Duodenal mucosa (tissue), 2 donors: ENCODE results near the gene PLXNA4.

Experiments used
- H3K27ac ChIP-seq: one replicate; pipeline ENCODE4 v1.7.0; 2013; ENCODE audit warnings: low read depth, low read length
- H3K27me3 ChIP-seq, 2 donors: one replicate each; pipeline ENCODE4 v1.7.0; 2013; ENCODE audit warnings: low read length in 2 of 2, control low read depth in 1 of 2; ENCODE audit not compliant: insufficient read depth in 2 of 2, control insufficient read depth in 1 of 2
- H3K36me3 ChIP-seq, 2 donors: one replicate each; pipeline ENCODE4 v1.7.0; 2013; ENCODE audit warnings: low read length in 2 of 2, control low read depth in 1 of 2; ENCODE audit not compliant: insufficient read depth in 2 of 2, control insufficient read depth in 1 of 2
- H3K4me1 ChIP-seq, 2 donors: one replicate each; pipeline ENCODE4 v1.7.0; 2013; ENCODE audit warnings: low read length in 2 of 2, control low read depth in 1 of 2; ENCODE audit not compliant: insufficient read depth in 2 of 2, control insufficient read depth in 1 of 2
- H3K4me3 ChIP-seq, 2 donors: one replicate each; pipeline ENCODE4 v1.7.0; 2013; ENCODE audit warnings: low read length in 2 of 2, low read depth in 1 of 2
- H3K9ac ChIP-seq, 2 donors: one replicate each; pipeline ENCODE4 v1.7.0; 2013; ENCODE audit warnings: low read length in 2 of 2, low read depth in 1 of 2
- H3K9me3 ChIP-seq, 2 donors: one replicate each; pipeline ENCODE4 v1.7.0; 2013; ENCODE audit warnings: low read length in 2 of 2, control low read depth in 1 of 2; ENCODE audit not compliant: control insufficient read depth in 1 of 2

The PLXNA4 gene

GRCh38 chr7:132527467-132528410 is 48.5 kb downstream of the PLXNA4 start:
- Histone ChIP-seq H3K36me3 (no peaks in the 10 kb centered on the region), H3K27me3 (no peaks in the 10 kb centered on the region), H3K27ac (no peak overlapping the region), H3K4me3 (no peak overlapping the region), H3K9ac (no peak overlapping the region), H3K9me3 (no peaks in the 10 kb centered on the region), H3K4me1 (no peaks in the 10 kb centered on the region)

- Histone ChIP-seq H3K9ac (no peak overlapping the region), H3K4me1 (no peaks in the 10 kb centered on the region), H3K27me3 (no peaks in the 10 kb centered on the region), H3K9me3 (no peaks in the 10 kb centered on the region), H3K36me3 (no peaks in the 10 kb centered on the region), H3K4me3 (no peak overlapping the region), H3K27ac (no peak overlapping the region)
Observed at GRCh38 chr7:132526111-132526740, 50.0 kb downstream of the PLXNA4 start.

GRCh38 chr7:132521423-132521822 is 54.8 kb downstream of the PLXNA4 start:
- Histone ChIP-seq H3K9ac (no peak overlapping the region), H3K4me1 (no peaks in the 10 kb centered on the region), H3K27me3 (no peaks in the 10 kb centered on the region), H3K4me3 (no peak overlapping the region), H3K27ac (no peak overlapping the region), H3K36me3 (no peaks in the 10 kb centered on the region), H3K9me3 (no peaks in the 10 kb centered on the region)

GRCh38 chr7:132520591-132521280 is 55.5 kb downstream of the PLXNA4 start:
- no peak overlapping the region for H3K4me3 ChIP-seq
- H3K27ac ChIP-seq: no peak overlapping the region
- no peaks in the 10 kb centered on the region for H3K9me3 ChIP-seq

DNA sequence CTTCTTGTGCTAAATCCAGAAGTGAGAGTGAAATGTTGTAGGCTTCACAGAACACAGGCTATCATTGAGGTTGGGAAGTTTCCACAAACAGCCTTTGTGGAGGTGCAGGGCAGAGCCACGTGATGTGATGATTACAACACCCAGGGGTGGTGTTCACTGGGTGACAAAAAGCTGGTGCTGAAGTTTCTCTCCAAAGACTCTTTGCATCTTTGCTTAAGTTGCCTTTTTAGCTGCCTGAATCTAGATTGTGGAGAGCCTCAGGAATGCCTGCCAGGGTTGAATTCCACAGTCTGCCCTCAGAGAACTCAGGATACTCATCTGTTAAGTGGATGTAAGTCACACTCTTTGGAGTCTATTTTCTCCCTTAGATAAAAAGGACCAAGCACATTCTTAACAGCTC is 56.3 kb downstream of the PLXNA4 start:
- Histone ChIP-seq H3K36me3 (no peaks in the 10 kb centered on the region), H3K4me3 (no peak overlapping the region), H3K27me3 (no peaks in the 10 kb centered on the region), H3K27ac (no peak overlapping the region), H3K9me3 (no peaks in the 10 kb centered on the region), H3K9ac (no peak overlapping the region), H3K4me1 (no peaks in the 10 kb centered on the region)

More at GRCh38 chr7:132520591-132521280, 55.5 kb downstream of the PLXNA4 start:
- Histone ChIP-seq H3K27me3 (no peaks in the 10 kb centered on the region), H3K4me1 (no peaks in the 10 kb centered on the region), H3K9ac (no peak overlapping the region), H3K36me3 (no peaks in the 10 kb centered on the region)

GRCh38 chr7:132518839-132519173 is 57.5 kb downstream of the PLXNA4 start:
- H3K36me3 ChIP-seq: no peaks in the 10 kb centered on the region
- no peak overlapping the region for H3K4me3 ChIP-seq
- H3K4me1 ChIP-seq: no peaks in the 10 kb centered on the region
- no peak overlapping the region for H3K9ac ChIP-seq
- no peaks in the 10 kb centered on the region for H3K9me3 ChIP-seq
- no peak overlapping the region for H3K27ac ChIP-seq
- H3K27me3 ChIP-seq: no peaks in the 10 kb centered on the region

DNA sequence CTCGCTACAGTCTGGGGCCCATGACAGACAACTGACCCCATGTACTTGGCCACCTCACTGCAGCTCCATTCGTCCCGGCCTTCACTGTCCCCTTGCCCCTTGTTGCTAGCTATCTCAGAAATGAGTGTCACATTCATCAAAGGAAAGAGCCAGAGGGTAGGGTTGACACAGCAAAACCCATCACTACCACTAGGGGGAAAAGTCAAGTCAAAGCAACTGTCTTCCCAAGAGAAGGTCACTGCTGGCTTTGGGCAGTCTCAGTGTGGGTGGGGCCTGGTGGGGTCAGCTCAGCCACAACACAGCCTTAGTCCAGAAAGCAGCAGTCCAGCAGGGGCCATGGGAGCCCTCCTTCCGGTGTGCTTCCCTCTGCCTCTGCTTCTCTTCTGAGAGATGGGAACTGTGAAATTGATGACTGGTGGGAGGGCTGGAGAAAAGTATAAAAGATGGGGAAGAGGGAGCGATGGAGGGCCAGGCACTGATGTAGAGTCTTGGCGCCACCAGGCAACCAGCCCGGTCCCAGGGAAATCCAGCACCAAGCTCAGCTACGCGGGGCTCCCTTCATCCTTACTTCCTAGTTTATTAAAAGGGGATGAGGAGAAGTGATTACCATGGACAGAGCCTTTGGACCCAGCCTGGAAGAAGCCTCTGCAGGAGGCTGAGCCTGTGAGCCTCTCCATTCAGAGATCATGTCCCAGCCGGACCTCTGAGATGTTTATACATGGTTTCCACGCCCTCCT is 58.0 kb downstream of the PLXNA4 start:
- Histone ChIP-seq H3K9me3 (no peaks in the 10 kb centered on the region), H3K9ac (no peak overlapping the region), H3K4me1 (no peaks in the 10 kb centered on the region), H3K4me3 (no peak overlapping the region), H3K36me3 (no peaks in the 10 kb centered on the region), H3K27ac (no peak overlapping the region), H3K27me3 (no peaks in the 10 kb centered on the region)

DNA sequence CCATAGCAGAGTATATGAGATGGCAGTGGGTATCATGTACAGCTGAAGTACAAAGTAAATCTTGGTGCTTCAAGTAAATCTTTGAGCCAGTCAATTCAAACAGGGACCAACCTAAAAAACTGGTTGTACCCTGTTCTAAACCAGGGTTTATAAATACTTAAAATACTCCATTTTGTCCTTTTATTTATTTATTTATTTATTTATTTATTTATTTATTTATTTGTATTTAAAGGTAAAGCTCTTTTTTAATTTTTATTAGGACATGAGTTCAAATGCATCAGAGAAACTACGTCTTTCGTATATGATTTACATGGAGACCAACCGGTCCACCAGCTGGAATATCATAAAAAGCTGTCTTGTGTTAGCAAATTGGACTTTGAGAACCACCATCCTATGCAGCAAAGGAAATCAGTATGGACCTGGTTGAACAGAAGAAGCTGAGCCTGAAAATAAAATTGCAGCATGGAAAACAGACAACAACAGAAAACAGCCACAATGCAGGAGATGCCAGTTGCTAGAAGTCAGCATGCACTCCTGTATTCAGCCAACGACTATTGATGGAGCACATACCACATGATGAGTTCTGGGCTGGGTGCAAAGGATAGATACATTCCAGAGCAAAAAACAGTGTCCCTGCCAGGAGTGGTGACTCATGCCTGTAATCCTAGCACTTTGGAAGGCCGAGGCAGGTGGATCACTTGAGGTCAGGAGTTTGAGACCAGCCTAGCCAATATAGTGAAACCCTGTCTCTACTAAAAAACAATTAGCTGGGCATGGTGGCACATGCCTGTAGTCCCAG is 60.0 kb downstream of the PLXNA4 start:
- H3K9ac ChIP-seq: no peak overlapping the region
- no peaks in the 10 kb centered on the region for H3K27me3 ChIP-seq
- no peak overlapping the region for H3K4me3 ChIP-seq
- no peaks in the 10 kb centered on the region for H3K4me1 ChIP-seq
- H3K36me3 ChIP-seq: no peaks in the 10 kb centered on the region
- no peaks in the 10 kb centered on the region for H3K9me3 ChIP-seq
- H3K27ac ChIP-seq: no peak overlapping the region

DNA sequence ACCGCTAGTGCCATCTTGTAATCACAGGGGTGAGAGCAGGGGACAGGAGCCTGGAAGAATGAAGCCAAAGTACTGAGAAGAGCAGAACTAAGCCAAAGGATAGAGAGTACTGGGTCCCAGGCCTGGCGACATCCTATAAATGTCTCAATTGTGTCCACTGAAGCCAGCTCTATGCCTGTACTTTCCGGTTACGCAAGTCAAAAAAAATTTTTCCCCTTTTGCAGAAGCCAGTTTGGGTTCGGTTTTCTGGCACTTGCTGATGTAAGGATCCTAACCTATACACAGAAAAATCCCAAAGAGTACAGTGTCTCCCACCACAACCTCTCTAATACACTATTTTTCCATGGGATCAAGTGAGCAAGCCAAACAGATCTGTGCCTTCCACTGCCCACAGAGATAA is 61.1 kb downstream of the PLXNA4 start:
- Histone ChIP-seq H3K36me3 (no peaks in the 10 kb centered on the region), H3K27me3 (peaks cover 0 to 3% of the 10 kb centered on the region in 2 donors), H3K4me1 (no peaks in the 10 kb centered on the region), H3K9ac (no peak overlapping the region), H3K4me3 (no peak overlapping the region), H3K27ac (no peak overlapping the region), H3K9me3 (no peaks in the 10 kb centered on the region)
